GM11168 (cell line): ENCODE results near the gene NAALADL2.

Experiments
- in situ Hi-C: fragments of 300-500 bp; cut with MboI; formaldehyde crosslinking; loops from one replicate; pipeline ENCODE4 v1.12.0; 2022; ENCODE audit warnings: low sequenced_read_pairs; ENCODE audit not compliant: unreplicated experiment

NAALADL2 gene

DNA sequence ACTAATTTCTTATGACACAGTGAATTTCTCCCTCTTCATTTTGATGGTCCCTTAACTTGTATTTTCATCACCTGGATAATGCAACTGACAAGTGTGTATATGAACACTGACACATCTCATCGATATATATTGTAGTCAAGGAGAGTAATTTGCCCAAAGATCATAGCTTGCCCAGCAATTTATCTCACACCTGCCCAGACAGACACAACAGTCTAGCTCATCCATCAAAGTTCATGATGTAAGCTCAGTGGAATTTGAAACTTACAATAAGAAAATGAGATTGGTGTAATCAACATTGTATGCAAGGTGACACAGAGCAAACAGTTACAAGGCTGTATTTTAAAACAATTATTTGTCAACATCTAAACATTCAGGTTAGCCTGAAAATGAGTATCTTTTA is 805.8 kb downstream of the NAALADL2 start:
- in situ Hi-C loops, result no loop called here

- in situ Hi-C loops, result no loop called here
Measured at GRCh38 chr3:175668300-175668699, 809.2 kb downstream of the NAALADL2 start.

GRCh38 chr3:175670557-175670956 is 811.4 kb downstream of the NAALADL2 start:
- in situ Hi-C loops, result no loop called here

DNA sequence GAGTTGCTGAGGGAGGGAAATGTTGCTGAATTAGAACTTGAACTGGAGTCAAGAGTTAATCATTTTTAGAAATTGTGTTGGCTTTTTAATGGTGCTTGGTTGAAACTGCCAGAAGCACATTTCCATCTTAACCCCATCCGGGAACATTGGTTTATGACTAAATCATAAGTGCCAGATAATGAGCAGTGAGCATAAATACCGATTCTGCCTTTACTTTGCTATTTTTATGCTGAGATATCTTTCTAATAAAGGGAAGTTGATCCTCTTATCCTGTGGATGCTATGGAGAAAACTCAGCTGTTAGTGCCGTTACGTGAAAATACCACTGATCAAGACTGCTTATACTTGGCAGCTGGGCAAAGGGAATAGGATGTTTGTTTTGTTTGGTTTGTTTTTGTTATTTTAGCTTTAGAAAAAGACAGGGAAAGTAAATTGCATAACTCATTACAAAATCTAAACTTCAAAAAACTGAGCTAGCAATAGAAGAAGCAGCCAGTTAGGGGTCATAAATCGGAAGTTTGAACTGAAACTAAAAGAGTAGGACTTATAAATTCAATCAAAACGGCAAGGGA is 813.1 kb downstream of the NAALADL2 start:
- in situ Hi-C loops, result no loop called here

GRCh38 chr3:175679568-175679967 is 820.4 kb downstream of the NAALADL2 start:
- in situ Hi-C loops, result no loop called here

DNA sequence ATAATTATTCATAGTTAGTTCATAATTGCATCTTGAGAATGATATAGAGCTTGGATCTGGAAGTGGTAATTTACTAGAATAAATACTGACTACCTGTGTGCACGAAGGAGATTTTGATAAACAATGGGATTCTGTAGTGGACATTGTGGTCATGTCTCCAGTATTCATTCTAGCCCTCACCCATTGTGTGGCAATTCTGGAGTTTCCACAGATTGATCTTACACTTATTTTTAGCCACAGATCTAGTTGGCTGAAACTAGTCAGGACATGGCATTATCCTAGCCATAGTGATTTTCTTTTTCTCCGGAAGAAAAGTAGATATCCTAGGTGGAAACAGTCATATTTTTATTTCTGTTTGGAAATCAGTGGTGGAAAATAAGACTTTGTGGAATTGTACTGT is 833.1 kb downstream of the NAALADL2 start:
- in situ Hi-C loops, result no loop called here

- in situ Hi-C loops, result no loop called here
Measured at GRCh38 chr3:175695251-175695650, 836.1 kb downstream of the NAALADL2 start.

- in situ Hi-C loops, result no loop called here
Measured at GRCh38 chr3:175702956-175703355, 843.8 kb downstream of the NAALADL2 start.

DNA sequence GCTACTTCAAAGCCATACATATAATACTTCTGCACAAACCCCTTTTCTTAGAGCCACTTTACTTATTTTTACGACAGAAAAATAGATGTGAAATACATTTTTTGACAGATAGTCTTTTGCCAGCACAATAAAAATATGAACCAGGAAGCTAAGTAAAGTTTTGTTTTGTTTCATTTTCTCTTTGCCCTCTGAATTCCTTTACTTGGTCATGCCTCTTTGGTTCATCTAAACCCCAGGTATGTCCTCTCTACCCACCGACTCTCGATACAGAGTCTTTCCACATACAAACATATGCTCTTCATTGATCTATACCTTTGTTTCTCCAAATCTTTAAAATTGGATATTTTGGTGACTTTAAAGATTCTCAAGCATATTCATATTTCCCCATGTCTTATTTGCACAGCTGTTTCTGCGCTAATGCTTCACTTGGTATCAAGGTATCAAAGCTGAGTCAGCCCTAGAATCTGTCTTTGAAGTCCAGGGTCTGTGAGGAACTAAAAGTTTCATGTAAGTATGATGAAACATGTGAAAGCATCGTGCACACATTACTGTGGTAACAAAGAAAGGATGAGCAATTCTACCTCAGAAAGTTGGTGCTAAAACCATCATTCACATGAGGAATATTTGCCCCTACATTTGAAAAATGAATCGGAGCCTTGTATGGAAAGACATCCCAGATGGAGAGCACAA is 845.4 kb downstream of the NAALADL2 start:
- in situ Hi-C loops, result no loop called here

- in situ Hi-C loops, result no loop called here
Measured at GRCh38 chr3:175713268-175713667, 854.1 kb downstream of the NAALADL2 start.

GRCh38 chr3:175716446-175716845 is 857.3 kb downstream of the NAALADL2 start:
- in situ Hi-C loops, result no loop called here

DNA sequence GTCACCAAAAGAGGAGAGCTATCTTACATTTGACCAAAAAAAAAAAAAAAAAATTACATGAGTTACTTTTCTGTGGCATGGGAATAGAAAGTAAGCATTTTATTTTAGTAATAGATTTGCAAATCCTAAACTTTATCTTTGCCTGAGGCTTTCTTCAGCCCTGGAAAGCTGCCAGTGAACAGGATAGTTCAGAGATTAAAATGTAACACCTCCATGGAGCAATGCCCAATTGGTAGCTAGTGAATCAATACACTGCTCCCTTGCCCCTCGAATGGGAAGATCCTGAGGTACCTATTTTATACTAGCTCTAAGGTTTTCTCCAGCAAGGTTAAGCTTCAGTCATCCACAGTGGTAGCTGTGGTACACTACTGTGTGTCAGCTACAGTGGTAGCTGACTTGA is 867.1 kb downstream of the NAALADL2 start:
- in situ Hi-C loops, result no loop called here

- in situ Hi-C loops, result no loop called here
Measured at GRCh38 chr3:175728566-175728965, 869.4 kb downstream of the NAALADL2 start.

DNA sequence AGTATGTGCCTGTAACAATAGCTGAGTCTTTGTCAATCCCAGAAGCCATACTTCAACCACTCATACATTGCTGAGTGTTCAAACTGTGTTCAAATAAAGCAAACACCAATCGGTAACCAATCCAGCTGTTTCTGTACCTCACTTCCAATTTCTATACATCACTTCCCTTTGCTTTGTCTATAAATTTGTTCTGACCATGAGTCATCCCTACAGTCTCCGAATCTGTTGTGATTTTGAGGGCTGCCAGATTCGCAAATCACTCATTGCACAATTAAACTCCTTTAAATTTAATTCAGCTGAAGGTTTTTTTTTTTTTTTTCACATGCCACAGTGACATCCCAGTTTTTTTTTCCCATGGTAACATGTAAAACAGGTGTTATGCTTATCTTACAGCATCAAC is 870.3 kb downstream of the NAALADL2 start:
- in situ Hi-C loops, result no loop called here

DNA sequence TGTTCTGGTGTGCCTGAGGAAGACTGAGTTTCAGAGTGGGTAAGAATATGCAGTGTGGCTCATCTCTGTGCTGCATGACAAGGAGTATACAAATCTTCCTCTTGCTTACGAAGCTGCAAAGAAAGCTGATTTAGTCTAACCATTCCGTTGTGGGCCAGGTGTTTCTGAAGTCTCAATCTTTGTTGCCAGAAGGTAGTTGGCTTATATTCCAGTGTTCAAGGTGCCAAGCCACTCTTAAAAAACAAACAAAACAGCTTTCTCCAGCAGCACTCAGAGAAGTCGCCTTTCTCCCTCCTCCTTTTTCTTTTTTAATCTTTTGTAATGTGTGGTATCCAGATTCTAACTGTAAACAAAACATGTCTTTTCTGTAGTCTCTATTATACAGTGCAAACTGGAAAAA is 872.4 kb downstream of the NAALADL2 start:
- in situ Hi-C loops, result no loop called here

DNA sequence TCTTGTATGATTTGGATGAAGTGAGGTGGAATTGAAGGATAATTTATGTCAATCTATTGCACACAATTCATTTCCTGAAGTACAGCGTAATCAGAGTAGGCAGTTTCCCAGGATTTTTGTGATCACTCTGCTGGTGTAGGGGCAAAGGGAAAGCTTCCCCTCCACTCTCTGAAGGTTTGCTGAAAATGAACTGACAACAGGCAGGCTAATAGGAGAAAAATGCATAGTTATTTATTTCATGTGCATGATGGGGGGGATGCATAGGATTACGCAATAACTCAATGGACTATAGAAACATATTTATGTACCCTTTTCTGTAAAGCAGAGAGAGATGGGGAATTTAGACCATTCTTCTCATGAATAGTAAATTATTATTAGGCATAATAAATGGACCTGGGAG is 872.9 kb downstream of the NAALADL2 start:
- in situ Hi-C loops, result no loop called here

DNA sequence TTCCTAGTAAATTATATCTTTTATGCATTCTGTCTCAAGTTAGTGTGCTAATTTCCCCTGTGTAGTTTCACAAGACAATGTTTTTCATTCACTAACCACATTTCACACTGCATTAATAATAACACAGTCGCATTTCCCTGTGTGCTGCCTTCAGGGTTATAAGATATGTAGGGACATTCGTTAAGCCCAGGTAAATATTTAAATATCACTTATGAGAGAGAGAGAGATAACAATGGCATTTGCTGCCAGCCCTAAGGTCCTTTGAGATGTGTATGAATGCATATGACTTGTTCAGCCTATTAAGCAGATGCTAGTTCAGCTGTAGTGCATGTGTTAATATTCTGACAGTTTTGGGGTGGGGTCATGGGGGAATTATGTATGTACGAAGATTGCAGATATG is 876.7 kb downstream of the NAALADL2 start:
- in situ Hi-C loops, result no loop called here

DNA sequence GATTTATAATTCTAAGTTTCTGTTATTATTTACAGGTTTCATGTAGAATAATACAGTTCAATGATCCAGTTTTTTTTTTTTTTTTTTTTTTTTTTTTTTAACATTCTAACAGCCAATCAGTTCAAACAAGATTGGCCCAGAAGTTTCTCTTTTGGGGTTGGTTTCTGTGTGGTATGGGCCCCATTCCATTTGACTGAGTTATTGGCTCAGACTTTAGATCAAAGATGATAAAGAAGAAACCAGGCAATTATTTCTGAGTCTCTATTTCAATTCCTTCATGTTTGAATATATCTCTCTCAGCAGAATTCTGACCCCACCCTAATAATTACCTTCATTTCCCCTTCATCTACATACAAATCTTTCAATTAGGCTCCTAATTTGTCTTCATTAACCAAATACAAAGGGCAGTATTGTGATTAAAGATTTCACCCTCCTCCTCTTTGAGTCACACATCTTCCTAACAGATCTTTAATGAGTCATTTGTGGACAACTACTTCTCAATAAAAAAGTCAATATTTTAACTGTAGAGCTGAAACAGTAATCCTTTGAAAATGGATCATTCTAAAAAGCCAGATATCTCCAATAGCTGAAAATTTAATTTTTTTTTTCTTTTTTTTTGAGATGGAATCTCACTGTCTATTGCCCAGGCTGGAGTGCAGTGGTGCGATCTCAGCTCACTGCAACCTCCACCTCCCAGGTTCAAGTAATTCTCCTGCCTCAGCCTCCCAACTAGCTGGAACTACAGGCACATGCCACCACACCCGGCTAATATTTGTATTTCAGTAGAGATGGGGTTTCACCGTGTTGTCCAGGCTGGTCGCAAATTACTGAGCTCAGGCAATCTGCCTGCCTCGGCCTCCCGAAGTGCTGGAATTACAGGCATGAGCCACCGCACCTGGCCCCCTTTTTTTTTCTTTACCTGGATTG is 878.8 kb downstream of the NAALADL2 start:
- in situ Hi-C loops, result no loop called here

DNA sequence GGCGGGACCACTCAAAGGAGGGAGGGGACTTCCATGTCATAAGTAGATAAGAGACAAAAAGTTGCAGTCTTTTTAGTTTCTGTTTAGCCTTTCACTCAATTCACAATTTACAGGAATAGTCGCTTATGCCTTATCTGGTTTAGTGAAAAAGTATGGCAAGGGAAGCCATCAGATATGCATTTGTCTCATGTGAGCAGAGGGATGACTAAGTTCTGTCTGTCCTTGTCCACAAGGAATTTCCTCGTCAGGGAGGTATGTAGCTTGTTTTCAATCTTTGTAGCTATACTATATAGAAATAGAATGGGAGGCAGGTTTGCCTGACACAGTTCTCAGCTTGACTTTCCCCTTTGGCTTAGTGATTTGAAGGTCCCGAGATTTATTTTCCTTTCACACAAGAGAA is 882.8 kb downstream of the NAALADL2 start:
- in situ Hi-C loops, result no loop called here

DNA sequence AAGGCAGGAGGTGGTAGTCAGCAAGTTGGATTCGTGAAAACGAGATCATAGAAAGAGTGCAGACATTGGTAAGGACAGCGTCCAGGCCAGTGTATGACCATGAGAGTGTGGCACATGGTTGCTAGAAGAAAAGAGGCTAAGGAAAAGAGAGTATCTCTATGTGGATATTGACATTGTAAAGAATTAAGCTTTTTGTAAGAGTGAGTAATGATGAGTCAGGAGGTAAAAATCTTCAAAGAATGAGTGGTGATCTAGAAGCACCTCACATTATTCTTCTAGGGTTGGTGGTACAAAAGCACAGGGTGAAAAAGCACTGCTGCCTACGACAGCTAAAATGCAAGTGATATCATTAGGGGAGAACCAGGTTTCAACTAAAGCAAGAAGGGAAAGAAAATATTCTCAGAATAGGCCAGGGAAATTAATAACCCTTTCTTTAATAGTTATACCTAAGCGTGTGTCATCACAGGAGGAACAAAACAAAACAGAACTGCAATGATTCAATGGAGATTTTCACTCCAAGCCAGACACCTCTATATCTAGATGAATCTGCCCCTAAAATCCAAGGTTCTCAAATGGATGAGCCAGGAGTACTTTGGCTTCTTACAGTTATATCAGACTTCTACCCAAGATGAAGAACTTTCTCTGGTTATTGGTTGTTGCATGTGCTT is 884.7 kb downstream of the NAALADL2 start:
- in situ Hi-C loops, result no loop called here

- in situ Hi-C loops, result no loop called here
Measured at GRCh38 chr3:175746308-175746707, 887.2 kb downstream of the NAALADL2 start.
